T-helper 2 cell treated with Interferon-gamma antibody and Interleukin-4, amounts not matched to agents 5 μg/mL and 100 μg/mL, for 36 hours (primary cell): ENCODE measurements around the gene CCDC47.
"Not testable (repeated sequence)": the region's sequence is repeated elsewhere in the genome, so short reads cannot be mapped to it uniquely, and the experiment has no call there.

Source experiments
- DNase-seq: peaks from one replicate; pipeline ENCODE4 v3.0.0; 2021; ENCODE audit warnings: low spot score
- H3K27ac Mint-ChIP-seq: one replicate; pipeline ENCODE4 v1.8.0; 2021; ENCODE audit warnings: mild to moderate bottlenecking, mixed read lengths
- H3K27me3 Mint-ChIP-seq: one replicate; pipeline ENCODE4 v1.8.0; 2021; ENCODE audit warnings: low read depth, mixed read lengths
- H3K36me3 Mint-ChIP-seq: one replicate; pipeline ENCODE4 v1.8.0; 2021; ENCODE audit warnings: low read depth, mixed read lengths
- H3K4me1 Mint-ChIP-seq: one replicate; pipeline ENCODE4 v1.8.0; 2021; ENCODE audit warnings: low read depth, mixed read lengths
- H3K4me3 Mint-ChIP-seq: one replicate; pipeline ENCODE4 v1.8.0; 2022; ENCODE audit warnings: mild to moderate bottlenecking, moderate library complexity, mixed read lengths
- H3K9me3 Mint-ChIP-seq: one replicate; pipeline ENCODE4 v1.8.0; 2021; ENCODE audit warnings: mixed read lengths

Gene CCDC47

DNA sequence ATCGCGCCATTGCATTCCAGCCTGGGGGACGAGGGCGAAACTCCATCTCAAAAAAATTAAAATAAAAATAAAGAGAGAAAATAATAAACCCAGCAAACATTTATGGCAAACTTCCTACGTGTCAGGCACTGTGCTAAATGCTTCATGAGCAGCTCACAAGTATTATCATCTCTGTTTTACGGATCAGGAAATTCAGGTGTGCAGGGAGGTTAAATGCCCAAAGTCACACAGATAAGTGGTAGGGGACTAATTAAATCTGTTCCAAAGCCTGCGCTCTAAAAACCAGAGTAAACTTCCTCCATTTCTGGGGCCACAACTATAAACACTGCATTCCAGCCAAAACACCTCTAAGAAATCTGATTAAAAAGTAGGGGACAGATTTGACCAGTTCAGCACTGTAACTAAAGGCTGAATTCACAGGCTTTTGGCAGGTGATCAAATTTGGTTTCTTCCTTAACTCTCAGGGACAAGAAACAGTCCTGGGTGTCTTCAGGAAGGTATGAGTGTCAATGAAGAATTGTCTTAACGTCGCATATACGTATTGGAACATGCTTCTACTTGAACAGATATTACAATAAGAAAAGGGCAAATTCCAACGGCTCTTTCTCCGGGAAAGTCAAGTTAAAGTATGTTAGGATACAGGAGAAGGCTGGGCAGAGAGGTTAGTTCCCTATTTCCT is 32.8 kb downstream of the CCDC47 start:
- Mint-ChIP-seq H3K4me3 (peak overlapping the region; percentile 98), H3K4me1 (peaks cover 24% of the 10 kb centered on the region), H3K9me3 (no peaks in the 10 kb centered on the region), H3K36me3 (peaks cover 12% of the 10 kb centered on the region), H3K27me3 (no peaks in the 10 kb centered on the region), H3K27ac (peak overlapping the region; percentile 99)
- DNase-seq: no peak

DNA sequence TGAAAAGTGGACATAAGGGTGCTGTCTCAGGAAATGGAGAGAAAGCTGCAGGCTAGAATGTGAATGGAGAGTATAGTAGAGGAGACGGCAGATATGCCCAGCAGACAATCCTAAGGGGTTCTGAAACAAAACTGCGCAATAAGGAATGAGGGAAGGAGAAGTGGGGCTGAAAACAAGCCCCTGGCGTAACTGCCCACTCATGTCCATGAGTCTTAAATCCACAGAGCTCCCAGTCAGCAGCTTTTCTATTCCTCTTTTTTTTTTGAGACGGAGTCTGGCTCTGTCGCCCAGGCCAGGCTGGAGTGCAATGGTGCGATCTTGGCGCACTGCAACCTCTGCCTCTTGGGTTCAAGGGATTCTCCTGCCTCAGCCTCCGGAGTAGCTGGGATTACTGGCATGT is 37.7 kb downstream of the CCDC47 start:
- H3K27ac Mint-ChIP-seq: no peak overlapping the region
- peaks cover 16% of the 10 kb centered on the region for H3K4me1 Mint-ChIP-seq
- H3K4me3 Mint-ChIP-seq: no peak overlapping the region
- H3K9me3 Mint-ChIP-seq: no peaks in the 10 kb centered on the region
- peaks cover 8% of the 10 kb centered on the region for H3K36me3 Mint-ChIP-seq
- DNase-seq: no peak
- no peaks in the 10 kb centered on the region for H3K27me3 Mint-ChIP-seq

DNA sequence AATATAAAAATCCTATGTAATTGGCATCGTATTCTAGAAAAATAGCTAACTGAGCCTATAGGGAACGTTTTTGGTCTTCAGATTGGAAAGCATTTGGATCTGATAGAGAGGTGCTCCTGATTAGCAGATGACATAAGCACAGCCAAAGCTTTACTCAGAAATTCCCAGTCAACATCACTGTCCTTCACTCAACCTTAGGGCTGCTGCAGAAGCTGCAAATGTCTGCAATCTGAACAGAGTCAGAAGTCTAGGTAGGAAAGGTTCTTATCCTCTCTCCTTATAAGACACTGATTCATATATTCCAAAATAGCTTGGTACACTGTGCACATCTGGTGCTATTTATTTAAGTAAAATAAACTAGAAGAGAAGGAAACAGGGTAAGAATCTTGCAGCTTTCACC is 51.0 kb downstream of the CCDC47 start:
- Mint-ChIP-seq H3K9me3 (no peaks in the 10 kb centered on the region), H3K27me3 (no peaks in the 10 kb centered on the region), H3K4me3 (no peak overlapping the region), H3K27ac (no peak overlapping the region), H3K4me1 (peaks cover 2% of the 10 kb centered on the region), H3K36me3 (peaks cover 21% of the 10 kb centered on the region)
- no peak for DNase-seq

DNA sequence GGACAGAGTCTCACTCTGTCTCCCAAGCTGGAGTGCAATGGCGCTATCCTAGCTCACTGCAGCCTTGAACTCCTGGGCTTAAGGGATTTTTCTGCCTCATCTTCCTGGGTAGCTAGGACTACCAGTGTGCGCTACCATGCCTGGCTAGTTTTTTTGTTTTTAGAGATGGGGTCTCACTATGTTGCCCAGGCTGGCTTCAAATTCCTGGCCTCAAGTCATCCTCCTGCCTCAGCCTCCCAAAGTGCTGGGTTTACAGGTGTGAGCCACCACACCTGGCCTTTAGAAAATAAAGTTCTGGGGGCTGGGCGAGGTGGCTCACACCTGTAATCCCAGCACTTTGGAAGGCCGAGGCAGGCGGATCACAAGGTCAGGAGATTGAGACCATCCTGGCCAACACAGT is 53.2 kb downstream of the CCDC47 start:
- not testable (repeated sequence) for DNase-seq, H3K27me3 Mint-ChIP-seq, H3K4me1 Mint-ChIP-seq, H3K27ac Mint-ChIP-seq, H3K9me3 Mint-ChIP-seq, H3K4me3 Mint-ChIP-seq
- H3K36me3 Mint-ChIP-seq: peaks cover 19% of the 10 kb centered on the region

DNA sequence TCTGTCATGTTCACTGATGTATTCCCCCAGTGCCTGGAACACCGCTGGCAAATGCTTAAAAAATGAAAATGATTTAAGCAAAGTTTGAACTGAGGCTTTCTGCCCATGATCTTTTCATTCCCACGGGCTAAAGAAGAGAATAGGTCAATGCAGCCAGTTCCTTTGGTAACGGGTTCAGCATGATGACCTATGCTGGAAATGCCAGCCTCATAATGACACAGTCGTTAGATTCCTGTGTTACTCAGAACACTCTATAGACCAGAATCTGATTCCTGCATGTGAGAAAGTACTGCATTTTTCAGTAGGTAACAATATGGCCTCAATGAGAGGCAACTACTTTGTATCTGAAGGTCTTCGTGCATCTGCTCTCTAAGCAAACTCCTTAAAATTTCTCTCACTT is 54.4 kb downstream of the CCDC47 start:
- Mint-ChIP-seq H3K9me3 (no peaks in the 10 kb centered on the region), H3K4me1 (peaks cover 4% of the 10 kb centered on the region), H3K27ac (no peak overlapping the region), H3K4me3 (no peak overlapping the region), H3K27me3 (no peaks in the 10 kb centered on the region), H3K36me3 (peaks cover 20% of the 10 kb centered on the region)
- no peak for DNase-seq

DNA sequence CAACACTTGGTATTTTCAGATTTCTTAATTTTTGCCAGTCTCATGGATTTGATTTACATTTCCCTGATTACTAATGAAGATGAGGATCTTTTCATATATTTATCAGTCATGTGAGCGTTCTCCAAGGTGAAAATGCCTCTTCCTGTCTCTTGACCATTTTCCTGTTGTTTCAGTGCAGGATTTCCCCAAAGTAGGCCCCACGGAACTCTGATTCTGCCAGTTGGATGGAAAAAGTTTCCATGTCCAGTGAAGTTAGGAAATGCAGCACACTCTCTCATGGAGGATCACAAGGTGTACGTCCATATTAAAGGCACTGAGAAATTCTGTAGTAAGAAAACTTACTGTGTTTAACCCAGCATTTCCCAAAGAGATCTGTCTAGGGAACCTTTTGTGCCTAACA is 57.0 kb downstream of the CCDC47 start:
- Mint-ChIP-seq H3K9me3 (no peaks in the 10 kb centered on the region), H3K4me1 (peaks cover 5% of the 10 kb centered on the region), H3K4me3 (no peak overlapping the region), H3K27me3 (no peaks in the 10 kb centered on the region), H3K36me3 (peaks cover 29% of the 10 kb centered on the region), H3K27ac (no peak overlapping the region)
- DNase-seq: no peak

DNA sequence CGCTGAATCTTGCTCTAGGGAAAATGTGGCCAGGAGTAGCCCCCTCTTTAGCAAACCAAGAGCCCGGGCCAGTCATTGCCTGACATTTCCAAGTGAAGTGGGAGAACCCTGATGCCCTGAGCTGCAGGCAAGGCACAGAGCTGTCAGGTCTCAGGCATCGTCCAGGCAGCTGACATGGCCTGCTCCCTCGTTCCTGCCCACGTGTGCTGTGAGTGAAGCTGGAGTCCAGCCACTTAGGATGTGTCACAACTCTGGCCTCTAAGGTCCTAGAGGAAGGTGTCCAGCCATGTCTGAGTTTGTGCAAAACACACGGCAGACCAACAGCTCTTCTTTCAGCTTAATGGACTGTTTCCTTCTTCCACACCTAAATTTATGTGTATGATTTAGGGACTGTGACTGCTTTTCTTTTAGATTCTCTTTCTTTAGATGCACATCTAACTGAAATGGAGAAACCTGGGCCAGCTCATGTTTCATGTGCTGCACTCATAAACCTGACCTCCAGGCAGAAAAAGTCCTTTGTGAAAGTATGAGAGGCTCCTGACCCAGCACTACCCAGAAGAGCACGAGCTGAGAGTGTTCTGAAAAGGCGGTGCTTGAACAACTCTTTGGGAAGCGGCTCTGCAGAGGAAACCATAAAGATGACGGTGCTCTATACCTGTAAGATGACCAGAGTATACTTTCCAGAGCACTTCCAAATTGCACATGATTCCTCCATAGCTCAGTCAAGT is 58.7 kb downstream of the CCDC47 start:
- DNase-seq: no peak
- Mint-ChIP-seq H3K4me3 (no peak overlapping the region), H3K4me1 (peaks cover 13% of the 10 kb centered on the region), H3K27me3 (no peaks in the 10 kb centered on the region), H3K27ac (no peak overlapping the region), H3K36me3 (peaks cover 38% of the 10 kb centered on the region), H3K9me3 (no peaks in the 10 kb centered on the region)

DNA sequence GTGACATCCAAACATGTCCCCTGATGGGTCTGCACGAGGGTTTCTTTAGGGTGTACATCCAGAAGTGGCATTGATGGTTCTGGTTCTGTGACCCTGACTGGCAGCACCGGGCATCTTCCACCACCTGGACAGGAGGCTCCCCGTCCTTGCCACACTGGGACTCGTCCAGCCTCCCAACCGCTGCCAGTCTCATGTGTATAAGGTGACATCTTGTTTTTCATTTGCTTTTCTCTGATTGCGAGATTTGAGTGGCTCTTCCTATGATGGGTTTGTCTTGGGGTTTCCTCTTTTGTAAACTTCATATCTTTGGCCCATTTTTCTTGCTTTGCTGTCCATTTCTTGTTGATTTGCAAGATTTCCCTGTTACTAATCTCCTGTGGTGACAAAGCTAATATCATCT is 64.3 kb downstream of the CCDC47 start:
- Mint-ChIP-seq H3K9me3 (no peaks in the 10 kb centered on the region), H3K4me1 (peaks cover 45% of the 10 kb centered on the region), H3K4me3 (no peak overlapping the region), H3K36me3 (peaks cover 46% of the 10 kb centered on the region), H3K27ac (peak overlapping the region; percentile 67), H3K27me3 (no peaks in the 10 kb centered on the region)
- no peak for DNase-seq

DNA sequence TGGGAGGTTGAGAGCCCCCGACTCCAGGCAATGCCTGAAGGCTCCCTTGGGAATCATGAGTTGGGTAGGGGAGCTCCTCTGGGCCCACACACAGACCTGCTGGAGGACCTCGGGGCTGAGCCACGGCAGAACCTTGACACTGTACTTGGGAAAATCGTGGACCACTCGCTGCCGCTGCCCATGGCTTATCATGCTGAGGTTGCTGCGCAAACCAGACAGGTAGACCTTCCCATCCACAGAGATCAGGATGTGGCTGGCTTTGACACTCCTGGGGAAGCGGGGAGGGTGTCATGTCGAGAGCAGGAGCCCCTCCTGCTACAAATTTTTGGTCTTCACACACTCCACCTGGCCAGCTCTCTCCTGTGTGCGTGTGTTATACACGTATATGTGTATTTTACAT is 66.2 kb downstream of the CCDC47 start:
- DNase-seq: no peak
- Mint-ChIP-seq H3K4me3 (peak overlapping the region; percentile 18), H3K9me3 (no peaks in the 10 kb centered on the region), H3K4me1 (peaks cover 58% of the 10 kb centered on the region), H3K27me3 (no peaks in the 10 kb centered on the region), H3K27ac (peak overlapping the region; percentile 26), H3K36me3 (peaks cover 58% of the 10 kb centered on the region)

DNA sequence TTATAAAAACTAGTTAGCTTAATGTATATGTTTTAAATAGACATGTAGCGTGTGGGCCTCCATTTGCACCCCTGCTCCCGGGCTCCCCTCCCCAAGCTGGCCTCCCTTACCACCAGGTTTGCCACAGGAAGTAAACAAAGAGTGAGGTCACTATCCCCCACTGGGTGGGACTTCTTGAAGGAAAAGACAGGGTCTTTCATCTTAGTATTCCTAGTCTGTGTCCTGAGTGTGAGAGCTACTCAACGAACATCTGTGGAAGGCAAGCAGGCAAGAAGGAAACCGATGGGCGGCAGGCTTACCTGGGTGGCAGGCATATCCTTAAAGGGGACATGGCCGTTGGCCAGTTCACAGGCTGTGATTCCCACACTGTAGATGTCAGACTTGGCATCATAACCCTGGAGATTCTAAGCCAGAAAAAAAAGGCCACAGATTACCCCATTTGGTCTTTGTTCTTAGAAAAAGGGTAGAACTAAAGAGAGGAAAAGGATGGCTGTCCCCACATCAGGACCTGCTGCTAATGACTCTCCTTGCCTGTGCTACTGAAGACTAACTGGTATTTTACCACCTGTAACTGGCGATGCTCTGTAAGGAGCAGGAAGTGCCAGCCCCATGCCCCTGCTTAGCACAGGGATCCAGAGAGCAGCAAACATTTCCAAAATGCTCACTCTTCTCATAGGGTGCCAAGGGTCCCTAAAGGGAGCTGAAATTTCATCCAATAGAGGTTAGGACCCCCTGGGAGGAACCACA is 66.9 kb downstream of the CCDC47 start:
- DNase-seq: no peak
- H3K4me1 Mint-ChIP-seq: peaks cover 64% of the 10 kb centered on the region
- H3K4me3 Mint-ChIP-seq: peak overlapping the region; percentile 45
- H3K27me3 Mint-ChIP-seq: no peaks in the 10 kb centered on the region
- no peaks in the 10 kb centered on the region for H3K9me3 Mint-ChIP-seq
- H3K36me3 Mint-ChIP-seq: peaks cover 58% of the 10 kb centered on the region
- peak overlapping the region; percentile 60 for H3K27ac Mint-ChIP-seq

DNA sequence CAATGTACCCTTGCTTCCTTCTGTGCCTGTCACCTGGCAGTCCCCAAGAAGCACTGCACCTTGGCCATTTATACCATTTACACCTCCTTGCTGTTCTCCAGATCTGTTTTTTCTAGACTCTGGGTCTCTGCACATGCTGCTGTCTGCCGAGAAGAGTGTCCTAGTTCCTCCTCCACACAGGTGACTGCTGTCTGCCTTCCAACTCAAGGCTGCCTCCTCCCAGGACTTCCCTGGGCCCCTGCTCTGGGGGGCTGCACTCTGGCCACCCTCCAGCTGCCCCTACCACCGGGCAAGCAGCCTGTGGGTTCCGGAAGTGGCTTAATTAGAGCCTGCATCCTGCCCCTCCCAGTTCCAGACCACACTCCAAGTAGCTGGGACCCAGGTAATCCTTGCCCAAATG is 67.7 kb downstream of the CCDC47 start:
- H3K4me3 Mint-ChIP-seq: peak overlapping the region; percentile 61
- H3K4me1 Mint-ChIP-seq: peaks cover 66% of the 10 kb centered on the region
- peaks cover 59% of the 10 kb centered on the region for H3K36me3 Mint-ChIP-seq
- no peaks in the 10 kb centered on the region for H3K9me3 Mint-ChIP-seq
- no peak for DNase-seq
- peak overlapping the region; percentile 81 for H3K27ac Mint-ChIP-seq
- no peaks in the 10 kb centered on the region for H3K27me3 Mint-ChIP-seq

DNA sequence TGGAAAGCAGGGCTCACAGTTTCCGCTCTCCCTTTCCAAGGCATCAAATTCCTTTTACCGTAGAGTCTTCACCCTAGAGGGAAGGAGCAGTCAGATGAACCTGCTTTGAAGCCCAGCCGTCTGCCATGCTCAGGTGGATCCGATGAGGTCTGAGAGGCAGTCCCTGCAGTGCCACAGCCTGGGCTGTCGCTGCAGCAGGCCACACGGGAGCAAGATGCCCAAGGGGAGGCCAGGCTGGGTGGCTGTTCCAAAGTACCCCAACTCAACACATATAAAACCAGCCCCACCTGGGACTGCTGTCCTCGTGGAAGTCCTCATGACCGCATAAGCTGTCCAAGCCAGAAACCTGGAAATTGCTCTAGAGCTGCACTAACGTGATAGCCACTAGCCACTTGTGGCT is 68.6 kb downstream of the CCDC47 start:
- Mint-ChIP-seq H3K27me3 (no peaks in the 10 kb centered on the region), H3K4me1 (peaks cover 61% of the 10 kb centered on the region), H3K27ac (peak overlapping the region; percentile 81), H3K9me3 (no peaks in the 10 kb centered on the region), H3K36me3 (peaks cover 53% of the 10 kb centered on the region), H3K4me3 (no peak overlapping the region)
- no peak for DNase-seq

DNA sequence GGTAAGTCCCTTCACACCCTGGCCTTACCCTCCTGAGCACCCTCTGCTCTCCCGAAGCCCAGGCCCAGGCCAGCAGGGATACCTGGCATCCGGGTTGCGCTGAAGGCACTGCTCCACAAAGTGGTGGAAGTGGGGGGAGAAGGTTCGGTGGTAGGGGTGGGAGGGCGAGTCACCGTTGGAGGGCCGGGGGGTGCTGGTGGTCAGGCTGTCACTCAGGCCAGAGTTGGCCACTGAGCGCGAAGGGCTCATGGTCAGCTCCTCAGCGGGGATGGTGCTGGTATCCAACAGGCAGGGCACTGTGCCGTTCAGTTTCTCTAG is 69.2 kb downstream of the CCDC47 start:
- H3K4me3 Mint-ChIP-seq: no peak overlapping the region
- no peak overlapping the region for H3K27ac Mint-ChIP-seq
- H3K36me3 Mint-ChIP-seq: peaks cover 51% of the 10 kb centered on the region
- H3K9me3 Mint-ChIP-seq: no peaks in the 10 kb centered on the region
- H3K27me3 Mint-ChIP-seq: no peaks in the 10 kb centered on the region
- no peak for DNase-seq
- H3K4me1 Mint-ChIP-seq: peaks cover 55% of the 10 kb centered on the region

DNA sequence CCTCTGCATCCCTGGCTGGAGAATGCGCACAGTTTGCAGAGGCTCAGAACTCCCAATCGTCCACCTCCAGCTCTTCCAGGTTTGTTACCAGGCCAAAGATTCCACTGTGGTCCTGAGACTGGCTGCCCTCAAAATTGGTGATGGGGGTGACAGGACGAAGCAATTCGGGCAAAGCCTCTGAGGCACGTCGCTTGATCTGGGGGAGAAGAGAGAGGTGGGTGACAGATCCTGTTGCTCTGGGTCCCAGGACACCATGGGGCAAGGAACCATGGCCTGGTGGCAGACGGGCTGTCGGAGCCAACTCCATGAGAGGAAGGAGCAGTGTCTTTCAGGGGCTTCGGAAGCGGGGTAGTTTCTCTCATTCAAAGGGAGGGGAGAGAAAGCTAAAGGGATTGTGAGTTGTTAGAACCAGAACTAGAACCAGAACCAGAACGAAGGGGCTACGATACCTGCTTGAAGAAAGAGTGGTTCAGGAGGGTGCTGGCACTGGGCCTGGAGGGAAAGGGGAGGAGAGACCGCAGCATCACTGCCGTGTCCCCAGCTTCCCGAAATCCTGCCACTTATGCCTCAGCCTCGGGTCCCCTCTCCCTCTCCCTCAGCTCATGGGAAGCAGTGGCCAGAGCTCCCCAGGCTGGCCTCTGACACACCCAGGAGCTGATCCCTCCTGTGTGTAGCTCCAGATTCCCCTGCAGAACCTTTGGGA is 69.7 kb downstream of the CCDC47 start:
- H3K4me3 Mint-ChIP-seq: peak overlapping the region; percentile 92

More for the DNA sequence above, 69.7 kb downstream of the CCDC47 start:
- H3K4me1 Mint-ChIP-seq: peaks cover 50% of the 10 kb centered on the region
- no peaks in the 10 kb centered on the region for H3K27me3 Mint-ChIP-seq
- DNase-seq: no peak
- no peaks in the 10 kb centered on the region for H3K9me3 Mint-ChIP-seq
- peaks cover 47% of the 10 kb centered on the region for H3K36me3 Mint-ChIP-seq
- peak overlapping the region; percentile 67 for H3K27ac Mint-ChIP-seq
